ENCODE data around the gene SLC2A10.

SLC2A10 gene

DNA sequence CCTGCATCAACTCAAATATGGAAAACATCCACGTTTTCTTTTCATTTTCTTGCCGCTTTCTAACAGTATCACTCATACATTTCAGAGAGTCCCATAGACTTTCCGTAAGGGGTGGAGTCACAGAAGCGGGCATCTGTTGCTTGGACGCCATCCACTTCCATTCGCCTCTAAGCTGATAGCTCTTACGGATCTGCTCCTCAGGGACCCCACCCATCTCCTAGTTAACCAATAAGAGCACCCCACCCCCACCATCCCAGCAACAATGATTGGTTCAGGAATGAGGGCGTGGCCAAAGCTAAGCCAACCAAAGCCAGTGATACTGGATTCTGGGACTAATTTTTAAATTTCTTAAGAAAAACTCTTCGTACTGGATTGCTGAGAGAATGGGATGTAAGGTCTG is 42.4 kb downstream of the SLC2A10 start:
- POLR2A ChIA-PET, result no interaction called here
- CTCF ChIA-PET, result interaction anchor here (0.7 to 2.5 kb wide), 11 partner anchors 11 to 869 kb away, joined by 3 to 9 read pairs (median 4); no protein-coding TSS in a partner anchor

More for the DNA sequence above, 42.4 kb downstream of the SLC2A10 start:
- Histone ChIP-seq H3K27ac (ENCODE audit: extremely low read depth, low read depth, low read length) (no peak overlapping the region), H3K4me3 (ENCODE audit: low read depth, low read length) (no peak overlapping the region), H3K36me3 (ENCODE audit: control insufficient read depth in 2 of 2, insufficient read depth in 1 of 2, low read length in 2 of 2) (no peaks in the 10 kb centered on the region), H3K9me3 (ENCODE audit: control insufficient read depth, insufficient read depth, low read depth, low read length) (no peaks in the 10 kb centered on the region), H3K4me1 (ENCODE audit: control insufficient read depth, insufficient read depth, low read length) (no peaks in the 10 kb centered on the region)
- TF ChIP-seq, protein P1, sequence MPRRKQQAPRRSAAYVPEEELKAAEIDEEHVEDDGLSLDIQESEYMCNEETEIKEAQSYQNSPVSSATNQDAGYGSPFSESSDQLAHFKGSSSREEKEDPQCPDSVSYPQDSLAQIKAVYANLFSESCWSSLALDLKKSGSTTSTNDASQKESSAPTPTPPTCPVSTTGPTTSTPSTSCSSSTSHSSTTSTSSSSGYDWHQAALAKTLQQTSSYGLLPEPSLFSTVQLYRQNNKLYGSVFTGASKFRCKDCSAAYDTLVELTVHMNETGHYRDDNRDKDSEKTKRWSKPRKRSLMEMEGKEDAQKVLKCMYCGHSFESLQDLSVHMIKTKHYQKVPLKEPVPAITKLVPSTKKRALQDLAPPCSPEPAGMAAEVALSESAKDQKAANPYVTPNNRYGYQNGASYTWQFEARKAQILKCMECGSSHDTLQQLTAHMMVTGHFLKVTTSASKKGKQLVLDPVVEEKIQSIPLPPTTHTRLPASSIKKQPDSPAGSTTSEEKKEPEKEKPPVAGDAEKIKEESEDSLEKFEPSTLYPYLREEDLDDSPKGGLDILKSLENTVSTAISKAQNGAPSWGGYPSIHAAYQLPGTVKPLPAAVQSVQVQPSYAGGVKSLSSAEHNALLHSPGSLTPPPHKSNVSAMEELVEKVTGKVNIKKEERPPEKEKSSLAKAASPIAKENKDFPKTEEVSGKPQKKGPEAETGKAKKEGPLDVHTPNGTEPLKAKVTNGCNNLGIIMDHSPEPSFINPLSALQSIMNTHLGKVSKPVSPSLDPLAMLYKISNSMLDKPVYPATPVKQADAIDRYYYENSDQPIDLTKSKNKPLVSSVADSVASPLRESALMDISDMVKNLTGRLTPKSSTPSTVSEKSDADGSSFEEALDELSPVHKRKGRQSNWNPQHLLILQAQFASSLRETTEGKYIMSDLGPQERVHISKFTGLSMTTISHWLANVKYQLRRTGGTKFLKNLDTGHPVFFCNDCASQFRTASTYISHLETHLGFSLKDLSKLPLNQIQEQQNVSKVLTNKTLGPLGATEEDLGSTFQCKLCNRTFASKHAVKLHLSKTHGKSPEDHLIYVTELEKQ (tag by site-specific recombination; IDR thresholded peaks at IDR 0.05; ENCODE audit: borderline replicate concordance), result no peak
- TF ChIP-seq ZNF202 (tag by site-specific recombination; IDR thresholded peaks at IDR 0.05; ENCODE audit: borderline replicate concordance) (no peak), KLF7 (tag by site-specific recombination; IDR thresholded peaks at IDR 0.05; ENCODE audit: borderline replicate concordance) (no peak), ZNF791 (tag by site-specific recombination; IDR thresholded peaks at IDR 0.05) (no peak), RBAK (tag by site-specific recombination; IDR thresholded peaks at IDR 0.05) (no peak), IKZF3 (tag by site-specific recombination; IDR thresholded peaks at IDR 0.05) (no peak), GLI4 (tag by site-specific recombination; IDR thresholded peaks at IDR 0.05) (no peak), ZNF600 (tag by site-specific recombination; IDR thresholded peaks at IDR 0.05) (no peak), ZNF707 (tag by site-specific recombination; IDR thresholded peaks at IDR 0.05) (no peak), ZNF112 (tag by site-specific recombination; IDR thresholded peaks at IDR 0.05) (no peak), SCRT2 (tag by site-specific recombination; IDR thresholded peaks at IDR 0.05) (no peak), HOXD13 (CRISPR knock-in tag; IDR thresholded peaks at IDR 0.05; ENCODE audit: borderline replicate concordance) (no peak), ZNF2 (tag by site-specific recombination; IDR thresholded peaks at IDR 0.05) (no peak), HOXC10 (CRISPR knock-in tag; IDR thresholded peaks at IDR 0.05) (no peak)
- TF ChIP-seq, protein P2, sequence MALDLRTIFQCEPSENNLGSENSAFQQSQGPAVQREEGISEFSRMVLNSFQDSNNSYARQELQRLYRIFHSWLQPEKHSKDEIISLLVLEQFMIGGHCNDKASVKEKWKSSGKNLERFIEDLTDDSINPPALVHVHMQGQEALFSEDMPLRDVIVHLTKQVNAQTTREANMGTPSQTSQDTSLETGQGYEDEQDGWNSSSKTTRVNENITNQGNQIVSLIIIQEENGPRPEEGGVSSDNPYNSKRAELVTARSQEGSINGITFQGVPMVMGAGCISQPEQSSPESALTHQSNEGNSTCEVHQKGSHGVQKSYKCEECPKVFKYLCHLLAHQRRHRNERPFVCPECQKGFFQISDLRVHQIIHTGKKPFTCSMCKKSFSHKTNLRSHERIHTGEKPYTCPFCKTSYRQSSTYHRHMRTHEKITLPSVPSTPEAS (tag by site-specific recombination; IDR thresholded peaks at IDR 0.05), result no peak
- TF ChIP-seq, protein P3, sequence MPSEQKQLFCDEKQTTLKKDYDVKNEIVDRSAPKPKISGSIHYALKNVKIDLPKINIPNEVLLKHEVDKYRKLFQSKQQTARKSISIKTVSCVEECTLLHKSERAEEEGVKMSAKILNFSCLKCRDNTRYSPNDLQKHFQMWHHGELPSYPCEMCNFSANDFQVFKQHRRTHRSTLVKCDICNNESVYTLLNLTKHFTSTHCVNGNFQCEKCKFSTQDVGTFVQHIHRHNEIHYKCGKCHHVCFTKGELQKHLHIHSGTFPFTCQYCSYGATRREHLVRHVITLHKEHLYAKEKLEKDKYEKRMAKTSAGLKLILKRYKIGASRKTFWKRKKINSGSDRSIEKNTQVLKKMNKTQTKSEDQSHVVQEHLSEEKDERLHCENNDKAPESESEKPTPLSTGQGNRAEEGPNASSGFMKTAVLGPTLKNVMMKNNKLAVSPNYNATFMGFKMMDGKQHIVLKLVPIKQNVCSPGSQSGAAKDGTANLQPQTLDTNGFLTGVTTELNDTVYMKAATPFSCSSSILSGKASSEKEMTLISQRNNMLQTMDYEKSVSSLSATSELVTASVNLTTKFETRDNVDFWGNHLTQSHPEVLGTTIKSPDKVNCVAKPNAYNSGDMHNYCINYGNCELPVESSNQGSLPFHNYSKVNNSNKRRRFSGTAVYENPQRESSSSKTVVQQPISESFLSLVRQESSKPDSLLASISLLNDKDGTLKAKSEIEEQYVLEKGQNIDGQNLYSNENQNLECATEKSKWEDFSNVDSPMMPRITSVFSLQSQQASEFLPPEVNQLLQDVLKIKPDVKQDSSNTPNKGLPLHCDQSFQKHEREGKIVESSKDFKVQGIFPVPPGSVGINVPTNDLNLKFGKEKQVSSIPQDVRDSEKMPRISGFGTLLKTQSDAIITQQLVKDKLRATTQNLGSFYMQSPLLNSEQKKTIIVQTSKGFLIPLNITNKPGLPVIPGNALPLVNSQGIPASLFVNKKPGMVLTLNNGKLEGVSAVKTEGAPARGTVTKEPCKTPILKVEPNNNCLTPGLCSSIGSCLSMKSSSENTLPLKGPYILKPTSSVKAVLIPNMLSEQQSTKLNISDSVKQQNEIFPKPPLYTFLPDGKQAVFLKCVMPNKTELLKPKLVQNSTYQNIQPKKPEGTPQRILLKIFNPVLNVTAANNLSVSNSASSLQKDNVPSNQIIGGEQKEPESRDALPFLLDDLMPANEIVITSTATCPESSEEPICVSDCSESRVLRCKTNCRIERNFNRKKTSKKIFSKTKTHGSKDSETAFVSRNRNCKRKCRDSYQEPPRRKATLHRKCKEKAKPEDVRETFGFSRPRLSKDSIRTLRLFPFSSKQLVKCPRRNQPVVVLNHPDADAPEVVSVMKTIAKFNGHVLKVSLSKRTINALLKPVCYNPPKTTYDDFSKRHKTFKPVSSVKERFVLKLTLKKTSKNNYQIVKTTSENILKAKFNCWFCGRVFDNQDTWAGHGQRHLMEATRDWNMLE (tag by site-specific recombination; conservative IDR thresholded peaks at IDR 0.05; ENCODE audit: low read depth), result no peak
- TF ChIP-seq, protein P4, sequence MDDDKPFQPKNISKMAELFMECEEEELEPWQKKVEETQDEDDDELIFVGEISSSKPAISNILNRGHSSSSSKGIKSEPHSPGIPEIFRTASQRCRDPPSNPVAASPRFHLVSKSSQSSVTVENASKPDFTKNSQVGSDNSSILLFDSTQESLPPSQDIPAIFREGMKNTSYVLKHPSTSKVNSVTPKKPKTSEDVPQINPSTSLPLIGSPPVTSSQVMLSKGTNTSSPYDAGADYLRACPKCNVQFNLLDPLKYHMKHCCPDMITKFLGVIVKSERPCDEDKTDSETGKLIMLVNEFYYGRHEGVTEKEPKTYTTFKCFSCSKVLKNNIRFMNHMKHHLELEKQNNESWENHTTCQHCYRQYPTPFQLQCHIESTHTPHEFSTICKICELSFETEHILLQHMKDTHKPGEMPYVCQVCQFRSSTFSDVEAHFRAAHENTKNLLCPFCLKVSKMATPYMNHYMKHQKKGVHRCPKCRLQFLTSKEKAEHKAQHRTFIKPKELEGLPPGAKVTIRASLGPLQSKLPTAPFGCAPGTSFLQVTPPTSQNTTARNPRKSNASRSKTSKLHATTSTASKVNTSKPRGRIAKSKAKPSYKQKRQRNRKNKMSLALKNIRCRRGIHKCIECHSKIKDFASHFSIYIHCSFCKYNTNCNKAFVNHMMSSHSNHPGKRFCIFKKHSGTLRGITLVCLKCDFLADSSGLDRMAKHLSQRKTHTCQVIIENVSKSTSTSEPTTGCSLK (tag by site-specific recombination; IDR thresholded peaks at IDR 0.05), result no peak
- TF ChIP-seq, protein P5, sequence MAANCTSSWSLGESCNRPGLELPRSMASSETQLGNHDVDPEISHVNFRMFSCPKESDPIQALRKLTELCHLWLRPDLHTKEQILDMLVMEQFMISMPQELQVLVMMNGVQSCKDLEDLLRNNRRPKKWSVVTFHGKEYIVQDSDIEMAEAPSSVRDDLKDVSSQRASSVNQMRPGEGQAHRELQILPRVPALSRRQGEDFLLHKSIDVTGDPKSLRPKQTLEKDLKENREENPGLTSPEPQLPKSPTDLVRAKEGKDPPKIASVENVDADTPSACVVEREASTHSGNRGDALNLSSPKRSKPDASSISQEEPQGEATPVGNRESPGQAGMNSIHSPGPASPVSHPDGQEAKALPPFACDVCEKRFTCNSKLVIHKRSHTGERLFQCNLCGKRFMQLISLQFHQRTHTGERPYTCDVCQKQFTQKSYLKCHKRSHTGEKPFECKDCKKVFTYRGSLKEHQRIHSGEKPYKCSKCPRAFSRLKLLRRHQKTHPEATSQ (tag by site-specific recombination; IDR thresholded peaks at IDR 0.05), result no peak
- TF ChIP-seq, protein P6, sequence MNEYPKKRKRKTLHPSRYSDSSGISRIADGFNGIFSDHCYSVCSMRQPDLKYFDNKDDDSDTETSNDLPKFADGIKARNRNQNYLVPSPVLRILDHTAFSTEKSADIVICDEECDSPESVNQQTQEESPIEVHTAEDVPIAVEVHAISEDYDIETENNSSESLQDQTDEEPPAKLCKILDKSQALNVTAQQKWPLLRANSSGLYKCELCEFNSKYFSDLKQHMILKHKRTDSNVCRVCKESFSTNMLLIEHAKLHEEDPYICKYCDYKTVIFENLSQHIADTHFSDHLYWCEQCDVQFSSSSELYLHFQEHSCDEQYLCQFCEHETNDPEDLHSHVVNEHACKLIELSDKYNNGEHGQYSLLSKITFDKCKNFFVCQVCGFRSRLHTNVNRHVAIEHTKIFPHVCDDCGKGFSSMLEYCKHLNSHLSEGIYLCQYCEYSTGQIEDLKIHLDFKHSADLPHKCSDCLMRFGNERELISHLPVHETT (tag by site-specific recombination; IDR thresholded peaks at IDR 0.05), result no peak
